ENCODE results near the gene ANKMY1. TPM values are rescaled to one million over a fixed set of nuclear protein-coding genes. Genes with fewer than 3 reads are reported as not detected.

ANKMY1 gene
- total RNA-seq, 2 experiments from 2014 or later: 50.9 to 53.2 TPM

DNA sequence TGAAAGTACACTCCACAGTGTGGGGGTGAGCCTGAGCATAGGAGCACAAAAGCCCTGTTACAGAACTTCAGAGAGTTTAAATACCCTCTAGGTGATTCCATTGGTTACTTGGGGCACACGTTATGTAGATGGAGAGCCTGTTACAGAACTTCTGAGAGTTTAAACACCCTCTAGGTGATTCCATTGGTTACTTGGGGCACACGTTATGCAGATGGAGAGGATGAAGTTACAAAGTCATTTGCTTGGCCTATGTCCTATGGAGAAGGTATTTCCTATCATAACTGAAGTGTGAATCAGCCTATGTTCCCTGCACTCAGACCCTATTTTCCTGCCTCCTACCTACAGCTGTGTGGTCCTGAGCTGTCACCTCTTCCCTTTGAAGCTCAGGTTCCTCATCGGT lies 25.0 kb upstream of the ANKMY1 start:
- Mint-ChIP-seq H3K4me1 (peaks cover 39% of the 10 kb centered on the region), H3K27me3 (no peaks in the 10 kb centered on the region), H3K9me3 (peaks cover 2% of the 10 kb centered on the region), H3K27ac (no peak overlapping the region), H3K36me3 (peaks cover 20% of the 10 kb centered on the region), H3K4me3 (no peak overlapping the region)
- POLR2A ChIA-PET: interaction anchor here (10.2 kb wide), 1 partner anchor 16 kb away, joined by 178 read pairs; the partner anchor contains the start of gene RNPEPL1
- ATAC-seq (ENCODE audit: low read depth): no peak
- DNase-seq: no peak

- Mint-ChIP-seq H3K36me3 (peaks cover 19% of the 10 kb centered on the region), H3K4me1 (peaks cover 36% of the 10 kb centered on the region), H3K27ac (no peak overlapping the region), H3K4me3 (no peak overlapping the region), H3K27me3 (no peaks in the 10 kb centered on the region), H3K9me3 (peaks cover 2% of the 10 kb centered on the region)
- POLR2A ChIA-PET: interaction anchor here (10.2 kb wide), 1 partner anchor 15 kb away, joined by 178 read pairs; the partner anchor contains the start of gene RNPEPL1
- ATAC-seq (ENCODE audit: low read depth) (no peak), DNase-seq (no peak)
Observed at GRCh38 chr2:240581811-240582210, 24.0 kb upstream of the ANKMY1 start.

DNA sequence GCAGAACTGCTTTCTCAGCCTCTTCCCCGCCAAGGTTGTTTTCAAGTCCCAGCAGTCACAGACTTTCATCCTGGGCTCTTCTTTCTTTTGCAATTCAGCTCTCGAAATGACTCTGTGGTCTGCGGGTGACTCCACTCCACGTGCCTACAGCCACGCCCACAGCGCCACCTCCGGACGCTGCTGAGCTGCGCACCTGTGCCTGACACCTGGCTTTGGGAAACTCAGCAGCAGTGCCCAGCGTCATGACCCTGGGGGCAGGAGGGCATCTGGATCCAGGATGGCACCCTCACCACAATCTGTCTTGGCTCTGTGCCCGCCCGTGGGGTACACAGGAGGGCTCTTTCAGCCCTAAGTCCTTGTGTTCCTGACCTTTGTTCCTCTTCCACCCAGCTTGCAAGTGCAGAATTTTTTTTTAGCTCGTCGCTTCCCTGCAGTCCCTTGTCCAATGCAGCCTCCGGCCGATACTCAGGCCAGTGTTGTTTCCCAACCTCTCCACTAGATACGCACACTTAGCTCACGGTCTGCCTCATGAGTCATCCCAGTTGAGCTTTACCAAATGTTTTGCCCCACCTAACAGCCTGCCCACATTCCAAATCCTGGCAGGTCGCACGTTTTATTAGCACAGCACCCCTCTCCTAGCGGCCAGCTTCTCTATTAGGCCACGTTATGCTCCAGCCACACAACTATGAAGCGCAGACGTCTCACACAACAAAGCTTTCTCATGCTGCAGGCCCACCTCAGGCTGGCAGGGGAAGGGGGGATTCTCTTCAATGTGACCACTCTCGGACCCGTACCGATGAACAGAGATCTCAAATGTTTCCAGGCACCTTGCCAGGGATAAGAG lies 22.2 kb upstream of the ANKMY1 start:
- Mint-ChIP-seq H3K4me3 (no peak overlapping the region), H3K36me3 (peaks cover 18% of the 10 kb centered on the region), H3K27me3 (no peaks in the 10 kb centered on the region), H3K27ac (peak overlapping the region; percentile 69), H3K9me3 (peaks cover 2% of the 10 kb centered on the region), H3K4me1 (peaks cover 28% of the 10 kb centered on the region)
- POLR2A ChIA-PET: interaction anchor here (0.9 to 10.2 kb wide), 6 partner anchors 13 to 66 kb away, joined by 3 to 178 read pairs (median 4); partner anchors contain the start of genes GPR35 and RNPEPL1
- DNase-seq (peak; percentile 74), ATAC-seq (ENCODE audit: low read depth) (peak; percentile 69)

DNA sequence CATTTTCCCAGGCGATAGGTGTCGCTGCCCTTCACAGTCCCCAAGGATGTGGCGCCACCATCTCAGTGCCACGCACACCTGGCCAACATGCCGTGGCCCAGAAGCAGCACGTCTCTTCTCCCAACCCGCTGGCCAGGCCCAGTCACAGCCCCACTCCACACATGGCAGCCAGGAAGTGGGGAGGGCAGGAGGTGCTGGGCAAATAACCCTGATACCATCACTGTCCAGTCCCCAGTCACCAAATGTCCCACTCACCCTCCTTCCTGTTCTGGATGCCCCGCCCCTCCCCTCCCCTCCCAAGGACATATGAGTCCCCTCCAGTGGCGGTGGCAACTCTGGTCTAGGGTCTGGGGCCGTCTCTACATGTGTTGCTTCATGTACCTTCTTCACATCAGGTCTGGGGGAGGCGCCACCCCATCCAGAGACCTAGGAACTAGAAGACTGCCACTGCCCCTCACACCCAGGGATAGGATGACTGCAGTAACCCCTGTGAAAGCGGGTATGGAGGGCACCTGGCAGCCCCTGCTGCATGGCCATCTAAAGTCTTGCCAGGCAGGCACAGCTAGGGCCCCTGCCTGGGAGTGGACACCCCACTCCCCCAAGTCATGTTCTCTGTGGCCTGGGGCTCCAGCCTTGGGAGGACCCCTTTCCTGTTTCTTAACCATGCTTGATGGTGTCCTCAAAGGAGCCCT lies 21.4 kb upstream of the ANKMY1 start:
- Mint-ChIP-seq H3K36me3 (peaks cover 18% of the 10 kb centered on the region), H3K4me1 (peaks cover 20% of the 10 kb centered on the region), H3K4me3 (no peak overlapping the region), H3K27ac (peak overlapping the region; percentile 69), H3K27me3 (no peaks in the 10 kb centered on the region), H3K9me3 (peaks cover 2% of the 10 kb centered on the region)
- ATAC-seq (ENCODE audit: low read depth) (peak; percentile 10), DNase-seq (no peak)
- POLR2A ChIA-PET: interaction anchor here (0.9 to 10.2 kb wide), 7 partner anchors 13 to 65 kb away, joined by 3 to 178 read pairs (median 5); partner anchors contain the start of genes GPR35 and RNPEPL1

DNA sequence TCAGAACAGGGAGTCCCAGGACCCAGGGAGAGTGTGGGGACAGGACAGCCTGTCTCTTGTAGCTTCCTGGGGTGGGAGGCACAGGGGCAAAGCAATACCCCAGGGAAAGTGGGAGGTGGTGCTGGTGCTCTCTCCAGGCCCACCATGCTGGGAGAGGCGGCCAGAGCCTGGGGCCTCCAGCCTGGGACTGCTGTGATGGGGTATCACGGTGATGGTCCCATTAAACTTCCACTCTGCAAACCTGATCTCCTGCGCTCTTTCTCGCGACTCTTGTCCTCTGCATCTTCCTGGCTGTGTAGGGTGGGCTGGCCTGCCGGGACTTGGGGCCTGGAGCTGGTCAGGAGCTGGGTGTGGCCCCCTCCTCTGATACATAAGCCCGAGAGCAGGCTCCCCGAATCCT lies 20.7 kb upstream of the ANKMY1 start:
- H3K9me3 Mint-ChIP-seq: peaks cover 2% of the 10 kb centered on the region
- peaks cover 19% of the 10 kb centered on the region for H3K4me1 Mint-ChIP-seq
- H3K4me3 Mint-ChIP-seq: no peak overlapping the region
- H3K27ac Mint-ChIP-seq: no peak overlapping the region
- H3K36me3 Mint-ChIP-seq: peaks cover 18% of the 10 kb centered on the region
- no peaks in the 10 kb centered on the region for H3K27me3 Mint-ChIP-seq
- POLR2A ChIA-PET: interaction anchor here (1.5 to 3.2 kb wide), 2 partner anchors 10 to 13 kb away, joined by 4 to 17 read pairs; partner anchors contain the start of gene RNPEPL1
- no peak for DNase-seq
- no peak for ATAC-seq (ENCODE audit: low read depth)

DNA sequence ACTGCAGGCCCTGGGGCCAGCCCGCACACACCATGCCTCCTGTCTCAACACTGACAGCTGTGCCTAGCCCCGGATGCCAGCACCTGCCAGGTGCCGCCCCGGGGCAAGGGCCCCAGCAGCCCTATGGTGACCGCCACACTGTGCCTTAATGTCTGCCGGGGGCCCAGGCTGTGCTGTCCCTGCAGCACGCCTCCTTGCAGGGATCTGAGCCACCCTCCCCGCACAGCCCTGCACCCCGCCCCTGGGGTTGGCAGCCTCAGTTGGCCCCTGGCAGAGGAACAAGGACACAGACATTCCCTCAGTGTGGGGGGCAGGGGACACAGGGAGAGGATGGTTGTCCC lies 20.3 kb upstream of the ANKMY1 start:
- POLR2A ChIA-PET: interaction anchor here (1.5 to 3.2 kb wide), 2 partner anchors 9 to 12 kb away, joined by 4 to 17 read pairs; partner anchors contain the start of gene RNPEPL1
- Mint-ChIP-seq H3K27me3 (no peaks in the 10 kb centered on the region), H3K9me3 (peaks cover 2% of the 10 kb centered on the region), H3K27ac (no peak overlapping the region), H3K4me1 (peaks cover 19% of the 10 kb centered on the region), H3K36me3 (peaks cover 18% of the 10 kb centered on the region), H3K4me3 (no peak overlapping the region)
- DNase-seq: no peak
- ATAC-seq (ENCODE audit: low read depth): no peak

- no peak for ATAC-seq (ENCODE audit: low read depth)
- H3K9me3 Mint-ChIP-seq: peaks cover 2% of the 10 kb centered on the region
- H3K4me1 Mint-ChIP-seq: peaks cover 19% of the 10 kb centered on the region
- DNase-seq: no peak
- POLR2A ChIA-PET: interaction anchor here (0.8 to 3.2 kb wide), 3 partner anchors 9 to 12 kb away, joined by 4 to 17 read pairs (median 4); partner anchors contain the start of genes CAPN10 and RNPEPL1
- H3K36me3 Mint-ChIP-seq: peaks cover 18% of the 10 kb centered on the region
- H3K4me3 Mint-ChIP-seq: no peak overlapping the region
- H3K27me3 Mint-ChIP-seq: no peaks in the 10 kb centered on the region
- no peak overlapping the region for H3K27ac Mint-ChIP-seq
Observed at GRCh38 chr2:240577281-240578109, 19.7 kb upstream of the ANKMY1 start.

- Mint-ChIP-seq H3K4me3 (no peak overlapping the region), H3K4me1 (peaks cover 14% of the 10 kb centered on the region)
Observed at GRCh38 chr2:240576436-240577205, 18.8 kb upstream of the ANKMY1 start.

DNA sequence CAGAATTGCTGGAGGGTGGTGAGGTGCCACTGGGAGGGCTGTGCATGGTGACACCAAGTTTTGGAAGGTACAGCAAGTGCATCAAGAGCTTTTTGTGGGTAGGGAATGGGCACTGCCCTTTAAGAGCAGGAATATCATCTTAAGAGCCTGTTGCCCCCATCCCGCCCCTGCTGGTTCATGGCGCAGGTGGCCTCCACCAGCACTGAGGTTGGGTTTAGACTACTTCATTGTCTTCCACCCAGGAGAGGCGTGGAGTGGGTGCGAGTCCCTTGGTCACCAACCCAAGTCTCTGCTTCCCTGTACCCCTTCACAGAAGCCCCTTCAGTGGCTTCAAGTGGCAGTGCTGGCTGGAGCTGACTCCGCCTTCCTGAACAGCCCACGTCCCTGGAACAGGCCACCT lies 18.2 kb upstream of the ANKMY1 start:
- POLR2A ChIA-PET: interaction anchor here (1.5 to 3.2 kb wide), 2 partner anchors 10 to 11 kb away, joined by 4 to 17 read pairs; partner anchors contain the start of gene CAPN10
- H3K36me3 Mint-ChIP-seq: peaks cover 13% of the 10 kb centered on the region
- ATAC-seq (ENCODE audit: low read depth) (no peak), DNase-seq (no peak)
- peaks cover 18% of the 10 kb centered on the region for H3K4me1 Mint-ChIP-seq
- H3K27me3 Mint-ChIP-seq: no peaks in the 10 kb centered on the region
- H3K9me3 Mint-ChIP-seq: peaks cover 2% of the 10 kb centered on the region
- H3K27ac Mint-ChIP-seq: no peak overlapping the region
- H3K4me3 Mint-ChIP-seq: no peak overlapping the region

More at GRCh38 chr2:240576436-240577205, 18.8 kb upstream of the ANKMY1 start:
- Mint-ChIP-seq H3K9me3 (peaks cover 2% of the 10 kb centered on the region), H3K36me3 (peaks cover 14% of the 10 kb centered on the region), H3K27ac (no peak overlapping the region), H3K27me3 (no peaks in the 10 kb centered on the region)
- POLR2A ChIA-PET: interaction anchor here (0.8 to 3.2 kb wide), 3 partner anchors 8 to 11 kb away, joined by 4 to 17 read pairs (median 4); partner anchors contain the start of genes CAPN10 and RNPEPL1
- DNase-seq: no peak
- no peak for ATAC-seq (ENCODE audit: low read depth)

GRCh38 chr2:240575101-240575965 lies 17.5 kb upstream of the ANKMY1 start:
- peaks cover 20% of the 10 kb centered on the region for H3K4me1 Mint-ChIP-seq
- ATAC-seq (ENCODE audit: low read depth) (no peak), DNase-seq (no peak)
- no peaks in the 10 kb centered on the region for H3K9me3 Mint-ChIP-seq
- H3K27ac Mint-ChIP-seq: no peak overlapping the region
- peaks cover 7% of the 10 kb centered on the region for H3K36me3 Mint-ChIP-seq
- POLR2A ChIA-PET: interaction anchor here (1.0 to 1.5 kb wide), 2 partner anchors 11 to 14 kb away, joined by 3 to 4 read pairs; partner anchors contain the start of gene CAPN10
- no peaks in the 10 kb centered on the region for H3K27me3 Mint-ChIP-seq
- H3K4me3 Mint-ChIP-seq: no peak overlapping the region

GRCh38 chr2:240574386-240575100 lies 16.8 kb upstream of the ANKMY1 start:
- Mint-ChIP-seq H3K9me3 (no peaks in the 10 kb centered on the region), H3K27ac (peak overlapping the region; percentile 42), H3K4me1 (peaks cover 14% of the 10 kb centered on the region), H3K4me3 (no peak overlapping the region), H3K27me3 (no peaks in the 10 kb centered on the region), H3K36me3 (peaks cover 5% of the 10 kb centered on the region)
- DNase-seq (no peak), ATAC-seq (ENCODE audit: low read depth) (no peak)
- POLR2A ChIA-PET: interaction anchor here (1.0 to 3.2 kb wide), 3 partner anchors 12 to 14 kb away, joined by 3 to 10 read pairs (median 4); partner anchors contain the start of gene CAPN10

All from activated naive CD8-positive, alpha-beta T cell treated with anti-CD3 and anti-CD28 coated beads, Interleukin-2, amount 10 ng/mL, durations not matched to agents 7 days and 5 days (primary cell).